WTC11 (cell line): ENCODE results near the gene TDP1. TPM values are rescaled to one million over a fixed set of nuclear protein-coding genes. Genes with fewer than 3 reads are reported as not detected.

Experiments used
- AR ChIP-seq: fragments of 250-450 bp; sonication (Bioruptor Pico); IDR thresholded peaks from 2 replicates; pipeline ENCODE4 v1.9.0; 2021; ENCODE audit warnings: mild to moderate bottlenecking
- CBFB ChIP-seq: sonication (generic); formaldehyde crosslinking; IDR thresholded peaks from 2 replicates; pipeline ENCODE4 v1.8.1; 2022; ENCODE audit warnings: mild to moderate bottlenecking, low read depth, missing genetic modification reagents
- EMX1 ChIP-seq: fragments of 250-450 bp; sonication (Bioruptor Pico); IDR thresholded peaks from 2 replicates; pipeline ENCODE4 v1.8.0; 2021; ENCODE audit warnings: mild to moderate bottlenecking
- ESRRA ChIP-seq: sonication (generic); formaldehyde crosslinking; IDR thresholded peaks from 2 replicates; pipeline ENCODE4 v1.8.1; 2022; ENCODE audit warnings: mild to moderate bottlenecking, missing genetic modification reagents, borderline replicate concordance
- FOXP1 ChIP-seq: sonication (generic); formaldehyde crosslinking; IDR thresholded peaks from 2 replicates; pipeline ENCODE4 v1.8.0; 2022; ENCODE audit warnings: missing genetic modification reagents, mild to moderate bottlenecking, moderate library complexity, borderline replicate concordance
- FOXP4 ChIP-seq: sonication (generic); formaldehyde crosslinking; IDR thresholded peaks from 2 replicates; pipeline ENCODE4 v1.8.0; 2022; ENCODE audit warnings: mild to moderate bottlenecking, missing genetic modification reagents
- GTF2I ChIP-seq: fragments of 250-450 bp; sonication (Bioruptor Pico); conservative IDR thresholded peaks from 2 replicates; pipeline ENCODE4 v1.4.0; 2021; ENCODE audit warnings: mild to moderate bottlenecking
- NR2C2 ChIP-seq: sonication (generic); formaldehyde crosslinking; IDR thresholded peaks from 2 replicates; pipeline ENCODE4 v1.8.0; 2022; ENCODE audit warnings: mild to moderate bottlenecking, missing genetic modification reagents
- TP53 ChIP-seq: sonication (generic); formaldehyde crosslinking; IDR thresholded peaks from 2 replicates; pipeline ENCODE4 v1.8.1; 2023; ENCODE audit warnings: mild to moderate bottlenecking, missing genetic modification reagents
- ZBTB21 ChIP-seq: sonication (generic); formaldehyde crosslinking; IDR thresholded peaks from 2 replicates; pipeline ENCODE4 v1.8.1; 2023; ENCODE audit warnings: mild to moderate bottlenecking, missing genetic modification reagents, borderline replicate concordance
- ZNF138 ChIP-seq: sonication (generic); formaldehyde crosslinking; conservative IDR thresholded peaks from 2 replicates; pipeline ENCODE4 v1.8.1; 2022; ENCODE audit warnings: mild to moderate bottlenecking, moderate library complexity, missing genetic modification reagents
- ZNF263 ChIP-seq: sonication (generic); formaldehyde crosslinking; IDR thresholded peaks from 2 replicates; pipeline ENCODE4 v1.8.1; 2022; ENCODE audit warnings: low read depth, mild to moderate bottlenecking, moderate library complexity, missing genetic modification reagents
- ZNF281 ChIP-seq: sonication (generic); formaldehyde crosslinking; IDR thresholded peaks from 2 replicates; pipeline ENCODE4 v1.8.0; 2023; ENCODE audit warnings: mild to moderate bottlenecking, missing genetic modification reagents
- ZNF425 ChIP-seq: fragments of 250-450 bp; sonication (Bioruptor Pico); conservative IDR thresholded peaks from 2 replicates; pipeline ENCODE4 v1.9.0; 2021; ENCODE audit warnings: mild to moderate bottlenecking
- total RNA-seq: library from RNA; stranded (reverse); gene quantifications from 3 replicates; pipeline ENCODE4 v1.2.3, GENCODE V29; 2021
- TF ChIP-seq, protein P1 (sequence below): sonication (generic); formaldehyde crosslinking; IDR thresholded peaks from 2 replicates; pipeline ENCODE4 v1.8.1; 2023; ENCODE audit warnings: mild to moderate bottlenecking, moderate library complexity, missing genetic modification reagents
- TF ChIP-seq, protein P2 (sequence below): sonication (generic); formaldehyde crosslinking; IDR thresholded peaks from 2 replicates; pipeline ENCODE4 v1.8.0; 2023; ENCODE audit warnings: missing genetic modification reagents
- TF ChIP-seq, protein P3 (sequence below): fragments of 200-600 bp; IDR thresholded peaks from 2 replicates; pipeline ENCODE4 v1.8.0; 2022; ENCODE audit warnings: antibody characterized with exemption
- TF ChIP-seq, protein P4 (sequence below): fragments of 250-450 bp; sonication (Bioruptor Pico); IDR thresholded peaks from 2 replicates; pipeline ENCODE4 v1.9.0; 2021; ENCODE audit warnings: mild to moderate bottlenecking, borderline replicate concordance

Gene TDP1
- total RNA-seq, 1 experiment from 2014 or later: 59.8 TPM

DNA sequence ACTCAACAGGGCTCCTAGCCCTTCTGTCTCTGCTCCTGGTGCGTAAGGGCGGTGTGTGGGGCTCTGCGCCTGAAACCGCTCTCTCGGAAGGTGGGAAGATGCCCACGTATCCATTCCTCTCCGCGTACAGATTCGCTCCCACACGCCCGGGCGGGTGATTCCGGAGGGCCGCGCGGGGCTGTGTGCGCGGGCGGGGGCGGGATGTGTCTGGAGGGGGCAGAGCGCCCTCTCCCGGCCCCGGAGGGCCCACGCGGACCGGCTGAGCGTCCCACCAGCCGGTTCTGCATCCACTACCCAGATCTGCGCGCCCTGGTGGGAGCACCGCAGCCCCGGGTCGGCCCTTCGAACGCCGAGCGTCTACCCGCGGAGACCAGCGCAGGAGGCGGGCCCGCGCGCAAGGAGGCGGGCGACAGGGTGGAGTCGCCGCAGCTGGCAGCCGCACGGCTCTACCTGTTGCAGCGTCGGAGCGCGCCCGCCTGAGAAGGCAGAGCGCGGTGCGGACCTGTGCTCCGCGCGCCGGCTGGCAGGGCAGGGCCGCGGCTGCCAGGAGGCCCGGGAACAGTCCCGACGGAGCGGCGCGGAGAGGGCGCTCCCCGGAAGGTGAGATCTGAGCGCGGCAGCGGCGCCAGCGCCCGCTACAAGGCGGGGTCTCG lies 104.7 kb downstream of the TDP1 start (continued):
- TF ChIP-seq, protein P1, sequence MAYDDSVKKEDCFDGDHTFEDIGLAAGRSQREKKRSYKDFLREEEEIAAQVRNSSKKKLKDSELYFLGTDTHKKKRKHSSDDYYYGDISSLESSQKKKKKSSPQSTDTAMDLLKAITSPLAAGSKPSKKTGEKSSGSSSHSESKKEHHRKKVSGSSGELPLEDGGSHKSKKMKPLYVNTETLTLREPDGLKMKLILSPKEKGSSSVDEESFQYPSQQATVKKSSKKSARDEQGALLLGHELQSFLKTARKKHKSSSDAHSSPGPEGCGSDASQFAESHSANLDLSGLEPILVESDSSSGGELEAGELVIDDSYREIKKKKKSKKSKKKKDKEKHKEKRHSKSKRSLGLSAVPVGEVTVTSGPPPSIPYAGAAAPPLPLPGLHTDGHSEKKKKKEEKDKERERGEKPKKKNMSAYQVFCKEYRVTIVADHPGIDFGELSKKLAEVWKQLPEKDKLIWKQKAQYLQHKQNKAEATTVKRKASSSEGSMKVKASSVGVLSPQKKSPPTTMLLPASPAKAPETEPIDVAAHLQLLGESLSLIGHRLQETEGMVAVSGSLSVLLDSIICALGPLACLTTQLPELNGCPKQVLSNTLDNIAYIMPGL (CRISPR knock-in tag): peak; percentile 98
- peak; percentile 61; the same call in 1 of the 2 replicates for TF ChIP-seq FOXP4 (CRISPR knock-in tag)
- TF ChIP-seq, protein P2, sequence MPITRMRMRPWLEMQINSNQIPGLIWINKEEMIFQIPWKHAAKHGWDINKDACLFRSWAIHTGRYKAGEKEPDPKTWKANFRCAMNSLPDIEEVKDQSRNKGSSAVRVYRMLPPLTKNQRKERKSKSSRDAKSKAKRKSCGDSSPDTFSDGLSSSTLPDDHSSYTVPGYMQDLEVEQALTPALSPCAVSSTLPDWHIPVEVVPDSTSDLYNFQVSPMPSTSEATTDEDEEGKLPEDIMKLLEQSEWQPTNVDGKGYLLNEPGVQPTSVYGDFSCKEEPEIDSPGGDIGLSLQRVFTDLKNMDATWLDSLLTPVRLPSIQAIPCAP (CRISPR knock-in tag): 0 out of 2 replicates have a peak, but pooled peaks have one; percentile 23
- no peak for TF ChIP-seq CBFB (CRISPR knock-in tag)
- TF ChIP-seq EMX1: no peak
- TF ChIP-seq GTF2I (CRISPR knock-in tag): no peak
- TF ChIP-seq ZNF138 (CRISPR knock-in tag): 0 out of 2 replicates have a peak, but pooled peaks have one; percentile 60
- no peak for TF ChIP-seq ZNF425 (CRISPR knock-in tag)
- TF ChIP-seq ESRRA (CRISPR knock-in tag): 0 out of 2 replicates have a peak, but pooled peaks have one; percentile 47
- TF ChIP-seq, protein P3, sequence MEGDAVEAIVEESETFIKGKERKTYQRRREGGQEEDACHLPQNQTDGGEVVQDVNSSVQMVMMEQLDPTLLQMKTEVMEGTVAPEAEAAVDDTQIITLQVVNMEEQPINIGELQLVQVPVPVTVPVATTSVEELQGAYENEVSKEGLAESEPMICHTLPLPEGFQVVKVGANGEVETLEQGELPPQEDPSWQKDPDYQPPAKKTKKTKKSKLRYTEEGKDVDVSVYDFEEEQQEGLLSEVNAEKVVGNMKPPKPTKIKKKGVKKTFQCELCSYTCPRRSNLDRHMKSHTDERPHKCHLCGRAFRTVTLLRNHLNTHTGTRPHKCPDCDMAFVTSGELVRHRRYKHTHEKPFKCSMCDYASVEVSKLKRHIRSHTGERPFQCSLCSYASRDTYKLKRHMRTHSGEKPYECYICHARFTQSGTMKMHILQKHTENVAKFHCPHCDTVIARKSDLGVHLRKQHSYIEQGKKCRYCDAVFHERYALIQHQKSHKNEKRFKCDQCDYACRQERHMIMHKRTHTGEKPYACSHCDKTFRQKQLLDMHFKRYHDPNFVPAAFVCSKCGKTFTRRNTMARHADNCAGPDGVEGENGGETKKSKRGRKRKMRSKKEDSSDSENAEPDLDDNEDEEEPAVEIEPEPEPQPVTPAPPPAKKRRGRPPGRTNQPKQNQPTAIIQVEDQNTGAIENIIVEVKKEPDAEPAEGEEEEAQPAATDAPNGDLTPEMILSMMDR: peak; percentile 47; the same call in 1 of the 2 replicates
- peak; percentile 66; the same call in 1 of the 2 replicates for TF ChIP-seq TP53
- no peak for TF ChIP-seq ZNF281 (CRISPR knock-in tag)
- TF ChIP-seq FOXP1 (CRISPR knock-in tag): peak; percentile 78; the same call in 1 of the 2 replicates
- peak; percentile 84 for TF ChIP-seq ZNF263
- TF ChIP-seq ZBTB21 (CRISPR knock-in tag): no peak
- TF ChIP-seq, protein P4, sequence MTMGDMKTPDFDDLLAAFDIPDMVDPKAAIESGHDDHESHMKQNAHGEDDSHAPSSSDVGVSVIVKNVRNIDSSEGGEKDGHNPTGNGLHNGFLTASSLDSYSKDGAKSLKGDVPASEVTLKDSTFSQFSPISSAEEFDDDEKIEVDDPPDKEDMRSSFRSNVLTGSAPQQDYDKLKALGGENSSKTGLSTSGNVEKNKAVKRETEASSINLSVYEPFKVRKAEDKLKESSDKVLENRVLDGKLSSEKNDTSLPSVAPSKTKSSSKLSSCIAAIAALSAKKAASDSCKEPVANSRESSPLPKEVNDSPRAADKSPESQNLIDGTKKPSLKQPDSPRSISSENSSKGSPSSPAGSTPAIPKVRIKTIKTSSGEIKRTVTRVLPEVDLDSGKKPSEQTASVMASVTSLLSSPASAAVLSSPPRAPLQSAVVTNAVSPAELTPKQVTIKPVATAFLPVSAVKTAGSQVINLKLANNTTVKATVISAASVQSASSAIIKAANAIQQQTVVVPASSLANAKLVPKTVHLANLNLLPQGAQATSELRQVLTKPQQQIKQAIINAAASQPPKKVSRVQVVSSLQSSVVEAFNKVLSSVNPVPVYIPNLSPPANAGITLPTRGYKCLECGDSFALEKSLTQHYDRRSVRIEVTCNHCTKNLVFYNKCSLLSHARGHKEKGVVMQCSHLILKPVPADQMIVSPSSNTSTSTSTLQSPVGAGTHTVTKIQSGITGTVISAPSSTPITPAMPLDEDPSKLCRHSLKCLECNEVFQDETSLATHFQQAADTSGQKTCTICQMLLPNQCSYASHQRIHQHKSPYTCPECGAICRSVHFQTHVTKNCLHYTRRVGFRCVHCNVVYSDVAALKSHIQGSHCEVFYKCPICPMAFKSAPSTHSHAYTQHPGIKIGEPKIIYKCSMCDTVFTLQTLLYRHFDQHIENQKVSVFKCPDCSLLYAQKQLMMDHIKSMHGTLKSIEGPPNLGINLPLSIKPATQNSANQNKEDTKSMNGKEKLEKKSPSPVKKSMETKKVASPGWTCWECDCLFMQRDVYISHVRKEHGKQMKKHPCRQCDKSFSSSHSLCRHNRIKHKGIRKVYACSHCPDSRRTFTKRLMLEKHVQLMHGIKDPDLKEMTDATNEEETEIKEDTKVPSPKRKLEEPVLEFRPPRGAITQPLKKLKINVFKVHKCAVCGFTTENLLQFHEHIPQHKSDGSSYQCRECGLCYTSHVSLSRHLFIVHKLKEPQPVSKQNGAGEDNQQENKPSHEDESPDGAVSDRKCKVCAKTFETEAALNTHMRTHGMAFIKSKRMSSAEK (CRISPR knock-in tag): no peak
- no peak for TF ChIP-seq AR
- TF ChIP-seq NR2C2: no peak
